ENCODE measurements around the gene CSPG4.
A peak's percentile ranks its signal among the peaks of the same experiment; 100 is the strongest.

DNA sequence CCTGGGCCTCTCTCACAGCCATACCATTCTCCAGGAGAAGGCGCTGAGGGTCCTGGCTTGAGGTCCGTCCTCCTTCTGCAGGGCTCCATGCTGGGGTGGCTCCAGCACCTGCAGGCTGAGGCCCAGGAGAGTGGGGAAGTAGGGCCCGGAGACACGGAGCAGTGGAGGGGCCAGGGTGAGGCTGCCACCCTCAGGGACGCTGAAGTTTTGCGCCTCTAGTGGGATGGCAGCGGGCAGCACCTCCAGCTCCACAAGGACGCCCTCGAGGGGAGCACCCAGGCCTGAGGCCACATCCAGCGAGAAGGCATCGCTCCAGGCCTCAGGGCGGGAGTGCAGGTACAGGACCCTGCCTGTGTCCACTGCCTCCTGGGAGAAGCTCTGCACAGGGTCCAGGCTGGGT is 27.5 kb downstream of the CSPG4 start:
- TF ChIP-seq EZH2 (IDR thresholded peaks at IDR 0.05; ENCODE audit: borderline replicate concordance, low read depth, low read length, severe bottlenecking): no peak
- TF ChIP-seq, protein P1, sequence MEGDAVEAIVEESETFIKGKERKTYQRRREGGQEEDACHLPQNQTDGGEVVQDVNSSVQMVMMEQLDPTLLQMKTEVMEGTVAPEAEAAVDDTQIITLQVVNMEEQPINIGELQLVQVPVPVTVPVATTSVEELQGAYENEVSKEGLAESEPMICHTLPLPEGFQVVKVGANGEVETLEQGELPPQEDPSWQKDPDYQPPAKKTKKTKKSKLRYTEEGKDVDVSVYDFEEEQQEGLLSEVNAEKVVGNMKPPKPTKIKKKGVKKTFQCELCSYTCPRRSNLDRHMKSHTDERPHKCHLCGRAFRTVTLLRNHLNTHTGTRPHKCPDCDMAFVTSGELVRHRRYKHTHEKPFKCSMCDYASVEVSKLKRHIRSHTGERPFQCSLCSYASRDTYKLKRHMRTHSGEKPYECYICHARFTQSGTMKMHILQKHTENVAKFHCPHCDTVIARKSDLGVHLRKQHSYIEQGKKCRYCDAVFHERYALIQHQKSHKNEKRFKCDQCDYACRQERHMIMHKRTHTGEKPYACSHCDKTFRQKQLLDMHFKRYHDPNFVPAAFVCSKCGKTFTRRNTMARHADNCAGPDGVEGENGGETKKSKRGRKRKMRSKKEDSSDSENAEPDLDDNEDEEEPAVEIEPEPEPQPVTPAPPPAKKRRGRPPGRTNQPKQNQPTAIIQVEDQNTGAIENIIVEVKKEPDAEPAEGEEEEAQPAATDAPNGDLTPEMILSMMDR (IDR thresholded peaks at IDR 0.05; ENCODE audit: borderline replicate concordance, extremely low read depth, low read length, poor library complexity, severe bottlenecking): peak; percentile 11

Measured in DND-41 (cell line).